NB4 (cell line): ENCODE results near the gene ABCG1.

Source experiments
- MYC ChIP-seq: IDR thresholded peaks from 2 replicates; pipeline ENCODE4 v1.6.1; 2011; ENCODE audit warnings: low read depth, low read length
- POLR2A ChIP-seq: IDR thresholded peaks from 2 replicates; pipeline ENCODE4 v1.6.1; 2011; ENCODE audit warnings: mild to moderate bottlenecking; ENCODE audit not compliant: insufficient read length; ENCODE audit errors: extremely low read depth
- TF ChIP-seq, protein P1 (sequence below): IDR thresholded peaks from one replicate; pipeline ENCODE4 v1.5.1; 2012; ENCODE audit warnings: low read depth, low read length
- TF ChIP-seq, protein P2 (sequence below): IDR thresholded peaks from 2 replicates; pipeline ENCODE4 v1.6.1; 2011; ENCODE audit warnings: low read depth, low read length

DNA sequence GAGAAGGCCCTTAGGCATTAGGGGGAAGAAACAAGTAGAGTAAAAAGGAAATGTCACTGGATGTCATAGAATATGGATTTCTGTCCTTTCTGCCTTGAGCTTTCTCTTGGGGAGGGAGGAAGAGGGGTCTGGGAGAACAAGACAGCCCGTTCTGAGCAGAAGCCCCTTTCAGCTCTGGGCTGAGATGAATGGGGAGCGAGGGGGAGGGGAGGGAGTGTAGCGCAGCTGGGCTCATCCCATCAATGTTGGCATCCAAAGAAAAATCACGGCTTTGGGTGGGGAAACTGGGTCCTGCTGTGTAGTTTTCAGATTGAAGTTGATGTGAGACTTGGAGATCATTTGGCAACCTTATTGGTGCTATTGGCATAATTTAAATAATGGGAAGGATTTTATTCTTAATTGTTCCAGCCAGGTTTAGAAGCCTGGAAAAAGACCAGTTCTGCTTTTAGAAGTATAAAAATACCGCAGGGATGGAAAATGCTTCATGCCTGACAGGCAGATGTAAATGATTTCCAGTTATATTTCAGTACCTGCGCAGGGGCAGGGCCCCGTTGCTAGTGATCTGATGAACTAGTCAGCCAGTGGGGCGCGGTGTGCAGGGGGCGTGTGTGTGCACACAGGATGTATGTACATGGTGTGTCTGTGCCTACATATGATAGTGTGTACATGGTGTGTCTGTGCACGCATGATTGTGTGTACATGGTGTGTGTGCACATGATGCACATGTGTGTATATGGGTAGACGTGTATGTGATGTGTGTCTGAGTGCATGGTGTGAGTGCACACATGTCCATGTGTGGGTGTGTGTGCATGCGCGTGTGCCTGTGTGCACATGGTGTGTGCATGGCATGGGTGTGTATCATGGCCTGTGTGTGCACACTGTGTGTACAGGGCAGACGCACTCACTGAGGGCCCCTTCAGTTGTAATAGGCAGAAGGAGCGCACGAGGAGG, 36.0 kb downstream of the ABCG1 start:
- TF ChIP-seq, protein P1, sequence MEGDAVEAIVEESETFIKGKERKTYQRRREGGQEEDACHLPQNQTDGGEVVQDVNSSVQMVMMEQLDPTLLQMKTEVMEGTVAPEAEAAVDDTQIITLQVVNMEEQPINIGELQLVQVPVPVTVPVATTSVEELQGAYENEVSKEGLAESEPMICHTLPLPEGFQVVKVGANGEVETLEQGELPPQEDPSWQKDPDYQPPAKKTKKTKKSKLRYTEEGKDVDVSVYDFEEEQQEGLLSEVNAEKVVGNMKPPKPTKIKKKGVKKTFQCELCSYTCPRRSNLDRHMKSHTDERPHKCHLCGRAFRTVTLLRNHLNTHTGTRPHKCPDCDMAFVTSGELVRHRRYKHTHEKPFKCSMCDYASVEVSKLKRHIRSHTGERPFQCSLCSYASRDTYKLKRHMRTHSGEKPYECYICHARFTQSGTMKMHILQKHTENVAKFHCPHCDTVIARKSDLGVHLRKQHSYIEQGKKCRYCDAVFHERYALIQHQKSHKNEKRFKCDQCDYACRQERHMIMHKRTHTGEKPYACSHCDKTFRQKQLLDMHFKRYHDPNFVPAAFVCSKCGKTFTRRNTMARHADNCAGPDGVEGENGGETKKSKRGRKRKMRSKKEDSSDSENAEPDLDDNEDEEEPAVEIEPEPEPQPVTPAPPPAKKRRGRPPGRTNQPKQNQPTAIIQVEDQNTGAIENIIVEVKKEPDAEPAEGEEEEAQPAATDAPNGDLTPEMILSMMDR = no peak
- TF ChIP-seq, protein P2, sequence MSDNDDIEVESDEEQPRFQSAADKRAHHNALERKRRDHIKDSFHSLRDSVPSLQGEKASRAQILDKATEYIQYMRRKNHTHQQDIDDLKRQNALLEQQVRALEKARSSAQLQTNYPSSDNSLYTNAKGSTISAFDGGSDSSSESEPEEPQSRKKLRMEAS = no peak
- TF ChIP-seq POLR2A (no peak), MYC (no peak)
